AG04449 (cell line): Measurements from ENCODE around the gene FST.

Experiments used
- CTCF ChIA-PET: fragments of 350-600 bp; formaldehyde crosslinking; extraction: SDS; loops from one replicate; lab custom pipeline; 2021; ENCODE audit warnings: antibody characterized with exemption; lab: Yijun Ruan, JAX
- POLR2A ChIA-PET: fragments of 400-600, 350-600 bp; formaldehyde crosslinking; extraction: SDS; loops from one replicate; lab custom pipeline; 2020; ENCODE audit warnings: antibody characterized with exemption, inconsistent platforms; lab: Yijun Ruan, JAX
- DNase-seq: peaks from one replicate; pipeline ENCODE4 v3.0.0-alpha.2; 2010; ENCODE audit warnings: low read depth, low spot score
- H3K4me3 ChIP-seq: 2 replicates; pipeline ENCODE4 v1.5.1; 2011; ENCODE audit warnings: low read depth, mild to moderate bottlenecking, control low read depth, low read length
- TF ChIP-seq, protein P1 (sequence below): IDR thresholded peaks from one replicate; pipeline ENCODE4 v1.5.1; 2011; ENCODE audit warnings: mild to moderate bottlenecking, moderate library complexity, low read length, control low read depth, inconsistent platforms; ENCODE audit not compliant: insufficient read depth; ENCODE audit errors: missing control alignments

The FST gene

DNA sequence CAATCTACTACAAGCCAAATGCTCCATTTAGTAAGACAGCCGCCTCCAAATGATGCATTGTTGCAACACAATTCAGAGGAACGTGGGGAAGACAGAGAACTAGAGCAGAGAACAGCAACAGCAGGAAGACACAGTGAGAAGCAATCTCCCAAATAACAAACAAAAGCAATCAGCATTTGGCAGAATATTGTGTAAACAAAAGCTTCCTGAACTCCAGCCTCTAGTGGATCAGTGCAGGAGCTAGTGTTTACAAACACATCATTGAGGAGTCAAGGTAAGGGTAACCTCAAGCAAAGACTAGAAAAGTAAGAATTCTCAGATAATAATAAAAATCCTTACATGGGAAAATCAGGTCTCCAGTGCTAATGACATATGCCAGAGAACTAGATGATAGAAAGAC, 20.6 kb downstream of the FST start:
- TF ChIP-seq, protein P1, sequence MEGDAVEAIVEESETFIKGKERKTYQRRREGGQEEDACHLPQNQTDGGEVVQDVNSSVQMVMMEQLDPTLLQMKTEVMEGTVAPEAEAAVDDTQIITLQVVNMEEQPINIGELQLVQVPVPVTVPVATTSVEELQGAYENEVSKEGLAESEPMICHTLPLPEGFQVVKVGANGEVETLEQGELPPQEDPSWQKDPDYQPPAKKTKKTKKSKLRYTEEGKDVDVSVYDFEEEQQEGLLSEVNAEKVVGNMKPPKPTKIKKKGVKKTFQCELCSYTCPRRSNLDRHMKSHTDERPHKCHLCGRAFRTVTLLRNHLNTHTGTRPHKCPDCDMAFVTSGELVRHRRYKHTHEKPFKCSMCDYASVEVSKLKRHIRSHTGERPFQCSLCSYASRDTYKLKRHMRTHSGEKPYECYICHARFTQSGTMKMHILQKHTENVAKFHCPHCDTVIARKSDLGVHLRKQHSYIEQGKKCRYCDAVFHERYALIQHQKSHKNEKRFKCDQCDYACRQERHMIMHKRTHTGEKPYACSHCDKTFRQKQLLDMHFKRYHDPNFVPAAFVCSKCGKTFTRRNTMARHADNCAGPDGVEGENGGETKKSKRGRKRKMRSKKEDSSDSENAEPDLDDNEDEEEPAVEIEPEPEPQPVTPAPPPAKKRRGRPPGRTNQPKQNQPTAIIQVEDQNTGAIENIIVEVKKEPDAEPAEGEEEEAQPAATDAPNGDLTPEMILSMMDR: no peak
- ChIA-PET CTCF (no interaction called here), POLR2A (no interaction called here)
- no peak overlapping the region for H3K4me3 ChIP-seq
- no peak for DNase-seq

DNA sequence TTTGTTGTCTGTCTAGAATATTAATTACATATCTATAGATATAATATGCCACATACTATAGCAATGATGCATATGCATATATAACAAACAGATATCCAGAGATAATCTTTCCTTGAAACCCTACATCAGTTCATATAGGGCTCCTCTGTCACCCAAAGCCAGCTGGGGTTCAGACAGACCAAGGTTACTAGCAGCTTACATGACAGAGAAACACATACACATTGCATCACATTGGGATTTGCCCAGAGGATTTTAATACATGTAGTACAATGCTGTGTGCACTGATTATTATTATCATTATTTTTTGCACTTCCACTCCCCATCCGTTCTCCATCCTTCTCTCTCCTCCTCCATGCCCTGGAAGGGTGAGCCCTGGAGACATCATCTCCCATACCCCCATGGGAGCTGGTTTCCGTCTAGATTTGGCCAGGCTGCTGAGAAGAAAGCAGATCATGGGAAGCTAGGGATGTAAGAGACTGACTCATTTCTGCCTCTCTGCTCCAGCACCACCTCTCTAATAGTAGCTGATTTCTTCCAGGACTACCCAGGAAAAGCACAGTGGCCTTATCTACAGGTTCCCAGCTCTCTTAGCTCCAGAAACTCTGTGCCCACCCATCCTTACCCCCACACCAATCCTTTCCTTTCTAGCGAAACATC, 23.3 kb downstream of the FST start:
- ChIA-PET POLR2A (no interaction called here), CTCF (no interaction called here)
- no peak overlapping the region for H3K4me3 ChIP-seq
- TF ChIP-seq, protein P1: no peak
- DNase-seq: no peak

DNA sequence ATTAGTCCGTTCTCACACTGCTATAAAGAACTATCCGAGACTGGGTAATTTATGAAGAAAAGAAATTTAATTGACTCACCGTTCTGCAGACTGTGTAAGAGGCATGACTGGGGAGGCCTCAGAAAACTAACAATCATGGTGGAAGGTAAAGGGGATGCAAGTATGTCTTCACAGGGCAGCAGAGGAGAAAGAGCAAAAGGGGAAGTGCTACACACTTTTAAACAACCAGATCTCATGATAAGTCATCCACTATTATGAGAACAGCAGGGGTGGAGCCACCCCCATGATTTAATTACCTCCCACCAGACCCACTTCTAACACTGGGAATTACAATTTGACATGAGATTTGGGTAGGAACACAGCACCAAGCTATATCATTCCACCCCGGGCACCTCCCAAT, 26.6 kb downstream of the FST start:
- no peak for DNase-seq
- ChIA-PET POLR2A (no interaction called here), CTCF (no interaction called here)
- TF ChIP-seq, protein P1: no peak
- no peak overlapping the region for H3K4me3 ChIP-seq

DNA sequence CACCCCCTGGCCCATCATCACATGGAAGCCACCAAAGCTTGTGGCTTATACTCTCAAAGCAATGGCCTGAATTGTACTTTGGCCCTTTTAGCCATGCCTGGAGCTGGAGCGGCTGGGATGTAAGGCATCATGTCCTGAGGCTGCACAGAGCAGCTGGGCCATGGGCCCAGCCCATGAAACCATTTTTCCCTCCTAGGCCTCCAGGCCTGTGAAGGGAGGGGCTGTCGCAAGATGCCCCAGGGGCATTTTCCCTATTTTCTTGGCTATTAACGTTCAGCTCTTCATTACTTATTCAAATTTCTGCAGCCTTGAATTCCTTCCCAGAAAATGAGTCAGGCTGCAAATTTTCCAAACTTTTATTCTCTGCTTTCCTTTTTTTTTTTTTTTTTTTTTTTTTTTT, 27.7 kb downstream of the FST start:
- TF ChIP-seq, protein P1: no peak
- H3K4me3 ChIP-seq: no peak overlapping the region
- ChIA-PET POLR2A (no interaction called here), CTCF (no interaction called here)
- DNase-seq: no peak

DNA sequence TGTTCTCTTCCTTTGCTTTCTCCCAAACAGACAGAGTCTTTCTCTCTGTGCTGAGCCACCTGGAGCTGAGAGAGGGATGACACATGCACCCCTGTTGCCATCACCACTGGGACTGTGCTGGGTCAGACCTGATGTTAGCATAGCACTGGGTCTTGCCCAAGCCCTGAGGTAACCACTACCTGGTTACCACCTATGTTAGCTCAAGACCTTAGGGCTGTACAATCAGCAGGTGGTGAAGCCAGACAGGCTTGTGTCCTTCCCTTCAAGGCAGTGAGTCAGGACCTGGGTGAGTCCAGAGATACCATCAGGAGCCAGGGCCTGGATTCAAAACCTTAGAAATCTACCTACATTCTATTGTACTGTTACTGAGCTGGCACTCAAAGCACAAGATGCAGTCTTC, 32.1 kb downstream of the FST start:
- H3K4me3 ChIP-seq: no peak overlapping the region
- ChIA-PET POLR2A (no interaction called here), CTCF (no interaction called here)
- TF ChIP-seq, protein P1: no peak
- no peak for DNase-seq

DNA sequence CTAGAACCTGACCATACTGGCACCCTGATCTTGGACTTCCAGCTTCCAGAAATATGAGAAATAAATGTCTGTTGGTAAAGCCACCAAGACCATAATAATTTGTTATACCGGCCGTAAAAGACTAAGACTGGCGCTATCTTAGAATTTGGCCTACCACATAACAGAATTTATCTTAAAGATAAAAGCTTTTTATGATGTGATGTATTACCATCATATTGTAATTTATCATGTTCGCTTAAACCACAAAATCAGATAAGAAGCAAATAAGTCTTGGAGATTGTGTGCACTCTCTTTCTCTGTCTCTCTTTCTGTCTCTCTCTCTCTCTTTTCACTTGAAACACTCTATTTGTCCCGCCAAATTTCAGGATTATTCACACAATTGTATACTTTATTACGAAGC, 35.6 kb downstream of the FST start:
- TF ChIP-seq, protein P1: no peak
- ChIA-PET CTCF (no interaction called here), POLR2A (no interaction called here)
- no peak for DNase-seq
- no peak overlapping the region for H3K4me3 ChIP-seq
